ENCODE results near the gene RRAD. TPM values are rescaled to one million over a fixed set of nuclear protein-coding genes. Genes with fewer than 3 reads are reported as not detected.

The RRAD gene
- total and polyA plus RNA-seq, 4 experiments from 2014 or later: 0.29 to 0.58 TPM; not detected in 2

GRCh38 chr16:66888647-66889615, 36.4 kb downstream of the RRAD start:
- Histone ChIP-seq H3K27ac (ENCODE audit: low read depth, low read length) (no peak overlapping the region), H3K4me1 (ENCODE audit: insufficient read depth, low read length) (peaks cover 8% of the 10 kb centered on the region), H3K36me3 (ENCODE audit: insufficient read depth, low read length) (peaks cover 21% of the 10 kb centered on the region), H3K27me3 (ENCODE audit: insufficient read depth, low read length) (no peaks in the 10 kb centered on the region), H3K9me3 (ENCODE audit: control insufficient read depth in 1 of 2, low read length in 2 of 2) (no peaks in the 10 kb centered on the region), H3K4me3 (ENCODE audit: low read length in 2 of 2) (no peak overlapping the region)
- DNase-seq: no peak
- ChIA-PET POLR2A (ENCODE audit: partially characterized antibody) (no interaction called here), CTCF (ENCODE audit: partially characterized antibody) (interaction anchor here (0.6 to 3.9 kb wide), 3 partner anchors 16 to 344 kb away, joined by 3 to 12 read pairs (median 9); no protein-coding TSS in a partner anchor)
- Mint-ChIP-seq H3K36me3 (peaks cover 14 to 36% of the 10 kb centered on the region in 2 donors), H3K4me1 (peaks cover 11 to 27% (median 21%) of the 10 kb centered on the region in 4 donors), H3K27me3 (no peaks in the 10 kb centered on the region), H3K9me3 (no peaks in the 10 kb centered on the region), H3K4me3 (no peak overlapping the region), H3K27ac (peak overlapping the region in 3 of 7 donors; percentile 18 to 32 (median 30))
- intact Hi-C loops (cut with micrococcal nuclease): no loop called here

DNA sequence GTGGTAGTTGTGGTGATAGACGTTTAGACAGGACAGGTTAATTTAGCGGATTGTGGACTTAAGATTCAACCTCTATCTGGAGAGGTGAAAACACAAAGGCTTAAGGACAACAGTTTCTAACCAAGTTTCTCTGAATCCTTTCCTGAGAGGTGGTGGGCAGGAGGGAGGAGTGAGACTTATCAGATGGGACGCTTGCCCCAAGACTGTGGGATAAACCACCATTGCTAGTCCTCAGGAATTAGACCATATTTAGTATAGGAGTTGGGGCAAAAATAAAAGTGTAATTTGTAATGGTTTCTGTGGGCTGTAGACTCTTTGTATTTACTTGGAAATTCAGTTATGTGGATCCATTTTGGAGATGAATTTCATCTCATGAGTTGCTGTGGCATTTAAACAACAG, 38.4 kb downstream of the RRAD start:
- intact Hi-C loops (cut with micrococcal nuclease): no loop called here
- Histone ChIP-seq H3K36me3 (ENCODE audit: insufficient read depth, low read length) (peaks cover 21% of the 10 kb centered on the region), H3K27me3 (ENCODE audit: insufficient read depth, low read length) (no peaks in the 10 kb centered on the region), H3K4me3 (ENCODE audit: low read length in 2 of 2) (no peak overlapping the region), H3K27ac (ENCODE audit: low read depth, low read length) (no peak overlapping the region), H3K9me3 (ENCODE audit: control insufficient read depth in 1 of 2, low read length in 2 of 2) (no peaks in the 10 kb centered on the region), H3K4me1 (ENCODE audit: insufficient read depth, low read length) (peaks cover 14% of the 10 kb centered on the region)
- Mint-ChIP-seq H3K27me3 (no peaks in the 10 kb centered on the region), H3K36me3 (peaks cover 14 to 36% of the 10 kb centered on the region in 2 donors), H3K27ac (peak overlapping the region in 1 of 7 donors; percentile 19), H3K4me3 (no peak overlapping the region), H3K4me1 (peaks cover 13 to 32% (median 20%) of the 10 kb centered on the region in 4 donors), H3K9me3 (no peaks in the 10 kb centered on the region)
- POLR2A ChIA-PET (ENCODE audit: partially characterized antibody): no interaction called here
- DNase-seq: no peak
- CTCF ChIA-PET (ENCODE audit: partially characterized antibody): interaction anchor here (1.9 kb wide), 1 partner anchor 19 kb away, joined by 6 read pairs; no protein-coding TSS in a partner anchor

- Mint-ChIP-seq H3K9me3 (no peaks in the 10 kb centered on the region), H3K27ac (no peak overlapping the region), H3K36me3 (peaks cover 14 to 36% of the 10 kb centered on the region in 2 donors), H3K4me1 (peaks cover 14 to 38% (median 25%) of the 10 kb centered on the region in 4 donors), H3K4me3 (no peak overlapping the region), H3K27me3 (no peaks in the 10 kb centered on the region)
- Histone ChIP-seq H3K4me1 (ENCODE audit: insufficient read depth, low read length) (peaks cover 20% of the 10 kb centered on the region), H3K27me3 (ENCODE audit: insufficient read depth, low read length) (no peaks in the 10 kb centered on the region), H3K4me3 (ENCODE audit: low read length in 2 of 2) (no peak overlapping the region), H3K9me3 (ENCODE audit: control insufficient read depth in 1 of 2, low read length in 2 of 2) (no peaks in the 10 kb centered on the region), H3K27ac (ENCODE audit: low read depth, low read length) (no peak overlapping the region), H3K36me3 (ENCODE audit: insufficient read depth, low read length) (peaks cover 21% of the 10 kb centered on the region)
- ChIA-PET POLR2A (ENCODE audit: partially characterized antibody) (no interaction called here), CTCF (ENCODE audit: partially characterized antibody) (interaction anchor here (1.0 to 1.9 kb wide), 2 partner anchors 9 to 18 kb away, joined by 4 to 6 read pairs; no protein-coding TSS in a partner anchor)
- DNase-seq: no peak
- intact Hi-C loops (cut with micrococcal nuclease): no loop called here
Observed at GRCh38 chr16:66886321-66886720, 39.0 kb downstream of the RRAD start.

- Mint-ChIP-seq H3K27me3 (no peaks in the 10 kb centered on the region), H3K9me3 (no peaks in the 10 kb centered on the region), H3K4me1 (peaks cover 14 to 39% (median 26%) of the 10 kb centered on the region in 4 donors), H3K36me3 (peaks cover 14 to 31% of the 10 kb centered on the region in 2 donors), H3K27ac (peak overlapping the region in 1 of 7 donors; percentile 35), H3K4me3 (peak overlapping the region in 1 of 8 donors; percentile 52)
- CTCF ChIA-PET (ENCODE audit: partially characterized antibody): interaction anchor here (1.0 kb wide), 1 partner anchor 9 kb away, joined by 4 read pairs; no protein-coding TSS in a partner anchor
- intact Hi-C loops (cut with micrococcal nuclease): no loop called here
- DNase-seq: no peak
- H3K9me3 ChIP-seq (ENCODE audit: control insufficient read depth in 1 of 2, low read length in 2 of 2): no peaks in the 10 kb centered on the region
- no peak overlapping the region for H3K4me3 ChIP-seq (ENCODE audit: low read length in 2 of 2)
- H3K27me3 ChIP-seq (ENCODE audit: insufficient read depth, low read length): no peaks in the 10 kb centered on the region
- H3K36me3 ChIP-seq (ENCODE audit: insufficient read depth, low read length): peaks cover 21% of the 10 kb centered on the region
- POLR2A ChIA-PET (ENCODE audit: partially characterized antibody): interaction anchor here (1.3 kb wide), 1 partner anchor 128 kb away, joined by 3 read pairs; no protein-coding TSS in a partner anchor
- no peak overlapping the region for H3K27ac ChIP-seq (ENCODE audit: low read depth, low read length)
- peaks cover 23% of the 10 kb centered on the region for H3K4me1 ChIP-seq (ENCODE audit: insufficient read depth, low read length)
Observed at GRCh38 chr16:66885491-66885890, 39.8 kb downstream of the RRAD start.

DNA sequence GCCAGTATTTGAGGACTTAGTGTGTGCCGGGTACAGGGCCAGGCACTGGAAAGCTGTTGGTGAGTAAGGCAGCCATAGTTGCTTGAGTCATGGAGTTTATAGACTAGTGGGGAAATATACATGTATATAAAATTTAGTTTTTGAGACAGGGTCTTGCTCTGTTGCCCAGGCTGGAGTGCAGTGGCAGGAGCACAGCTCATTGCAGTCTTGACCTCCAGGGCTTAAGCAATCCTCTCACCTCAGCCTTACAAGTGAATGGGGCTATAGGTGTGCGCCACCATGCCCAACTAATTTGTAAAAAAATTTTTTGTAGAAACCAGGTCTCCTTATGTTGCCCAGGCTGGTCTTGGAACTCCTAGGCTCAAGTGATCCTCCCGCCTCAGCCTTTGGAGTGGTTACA, 42.6 kb downstream of the RRAD start:
- POLR2A ChIA-PET (ENCODE audit: partially characterized antibody): interaction anchor here (3.2 kb wide), 1 partner anchor 51 kb away, joined by 13 read pairs; the partner anchor contains the start of gene CIAO2B
- Histone ChIP-seq H3K27me3 (ENCODE audit: insufficient read depth, low read length) (no peaks in the 10 kb centered on the region), H3K9me3 (ENCODE audit: control insufficient read depth in 1 of 2, low read length in 2 of 2) (no peaks in the 10 kb centered on the region), H3K4me3 (ENCODE audit: low read length in 2 of 2) (no peak overlapping the region), H3K4me1 (ENCODE audit: insufficient read depth, low read length) (peaks cover 28% of the 10 kb centered on the region), H3K36me3 (ENCODE audit: insufficient read depth, low read length) (peaks cover 21% of the 10 kb centered on the region), H3K27ac (ENCODE audit: low read depth, low read length) (no peak overlapping the region)
- H3K4me1 Mint-ChIP-seq: peaks cover 22 to 47% (median 36%) of the 10 kb centered on the region in 4 donors
- intact Hi-C loops (cut with micrococcal nuclease): no loop called here
- H3K27me3 Mint-ChIP-seq: no peaks in the 10 kb centered on the region
- CTCF ChIA-PET (ENCODE audit: partially characterized antibody): interaction anchor here (0.6 to 2.4 kb wide), 6 partner anchors 10 to 70 kb away, joined by 3 to 18 read pairs (median 4); no protein-coding TSS in a partner anchor
- peaks cover 14 to 27% of the 10 kb centered on the region in 2 donors for H3K36me3 Mint-ChIP-seq
- DNase-seq: no peak
- peak overlapping the region in 2 of 7 donors; percentile 32 to 37 for H3K27ac Mint-ChIP-seq
- no peaks in the 10 kb centered on the region for H3K9me3 Mint-ChIP-seq
- H3K4me3 Mint-ChIP-seq: peak overlapping the region in 2 of 8 donors; percentile 17 to 33

- peaks cover 28% of the 10 kb centered on the region for H3K4me1 ChIP-seq (ENCODE audit: insufficient read depth, low read length)
- H3K9me3 ChIP-seq (ENCODE audit: control insufficient read depth in 1 of 2, low read length in 2 of 2): no peaks in the 10 kb centered on the region
- no peaks in the 10 kb centered on the region for H3K27me3 Mint-ChIP-seq
- no peak overlapping the region for H3K27ac ChIP-seq (ENCODE audit: low read depth, low read length)
- H3K4me3 ChIP-seq (ENCODE audit: low read length in 2 of 2): no peak overlapping the region
- peaks cover 14 to 24% of the 10 kb centered on the region in 2 donors for H3K36me3 Mint-ChIP-seq
- H3K4me3 Mint-ChIP-seq: peak overlapping the region in 6 of 8 donors; percentile 19 to 100 (median 72)
- no peaks in the 10 kb centered on the region for H3K9me3 Mint-ChIP-seq
- peaks cover 21% of the 10 kb centered on the region for H3K36me3 ChIP-seq (ENCODE audit: insufficient read depth, low read length)
- peaks cover 20 to 47% (median 33%) of the 10 kb centered on the region in 4 donors for H3K4me1 Mint-ChIP-seq
- CTCF ChIA-PET (ENCODE audit: partially characterized antibody): interaction anchor here (0.6 to 3.4 kb wide), 8 partner anchors 9 to 71 kb away, joined by 3 to 18 read pairs (median 8); partner anchors contain the start of gene NAE1
- peak overlapping the region in 1 of 7 donors; percentile 32 for H3K27ac Mint-ChIP-seq
- H3K27me3 ChIP-seq (ENCODE audit: insufficient read depth, low read length): no peaks in the 10 kb centered on the region
- no peak for DNase-seq
- POLR2A ChIA-PET (ENCODE audit: partially characterized antibody): interaction anchor here (1.0 to 3.2 kb wide), 2 partner anchors 52 to 277 kb away, joined by 3 to 13 read pairs; partner anchors contain the start of gene CIAO2B
- intact Hi-C loops (cut with micrococcal nuclease): no loop called here
Observed at GRCh38 chr16:66881964-66882508, 43.3 kb downstream of the RRAD start.

Data from CD4-positive, alpha-beta memory T cell (primary cell).